Mesenteric fat pad (tissue), 1 donor: Measurements from ENCODE around the gene ZNF428. TPM values are rescaled to one million over a fixed set of nuclear protein-coding genes. Genes with fewer than 3 reads are reported as not detected.

Experiments used
- DNase-seq: peaks from one replicate; pipeline ENCODE4 v3.0.0-alpha.2; 2020; ENCODE audit warnings: low spot score
- total RNA-seq: library from RNA; stranded (reverse); fragmentation: NEBNext Ultra II Directional; extraction: Animal tissue kit (Norgen Biotek cat#: 25700); gene quantifications from one replicate; pipeline ENCODE4 v1.2.1, GENCODE V29; 2021
- donor health status: DM: yes; HTN: yes; CAD: no.

The ZNF428 gene
- total RNA-seq, 1 donor from 2014 or later = 19.2 TPM

DNA sequence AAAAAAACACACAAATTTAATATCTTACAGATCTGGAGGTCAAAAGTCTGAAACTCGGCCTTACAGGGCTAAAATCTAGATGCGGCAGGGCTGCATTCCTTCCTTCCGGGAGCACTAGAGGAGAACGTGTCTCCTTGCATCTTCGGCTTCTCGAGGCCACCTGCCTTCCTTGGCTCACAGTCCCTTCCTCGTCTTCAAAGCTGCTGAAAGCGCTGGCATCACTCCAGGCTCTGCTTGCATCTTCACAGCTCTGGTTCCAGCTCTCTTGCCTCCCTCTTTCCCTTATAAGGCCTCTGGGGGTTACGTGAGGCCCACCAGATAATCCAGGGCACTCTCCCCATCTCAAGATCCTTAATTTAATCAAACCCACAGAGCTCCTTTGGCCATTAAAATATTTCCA is 54.6 kb downstream of the ZNF428 start:
- DNase-seq = no peak

DNA sequence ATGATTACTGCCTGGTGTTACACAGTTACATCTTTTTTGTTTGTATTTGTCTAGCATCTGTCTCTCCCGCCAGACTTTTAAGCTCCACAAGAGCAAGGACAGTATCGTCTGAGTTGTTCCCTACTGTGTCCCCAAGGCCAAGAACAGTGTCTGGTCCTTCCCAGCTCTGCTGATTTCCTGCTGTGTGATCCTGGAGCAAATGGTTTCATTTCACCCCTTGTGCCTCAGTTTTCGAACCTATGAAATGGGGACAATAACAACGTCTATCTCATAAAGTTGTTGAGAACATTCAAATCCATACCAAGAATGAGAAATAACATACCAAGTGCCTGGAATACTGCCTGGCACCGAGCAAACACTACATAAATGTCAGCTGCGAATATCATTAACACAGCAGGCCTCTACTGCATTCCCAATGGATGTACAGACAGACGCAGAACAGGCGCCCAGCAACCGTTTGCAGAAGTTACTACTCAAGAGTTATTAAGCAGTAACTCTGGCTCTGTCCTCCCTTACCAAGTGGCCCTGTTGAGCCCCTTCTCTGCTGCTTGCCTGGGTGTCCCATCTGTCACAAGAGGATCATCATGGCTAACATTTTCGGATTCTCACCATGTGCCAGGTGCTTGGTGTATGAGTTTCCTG is 55.5 kb downstream of the ZNF428 start:
- no peak for DNase-seq

DNA sequence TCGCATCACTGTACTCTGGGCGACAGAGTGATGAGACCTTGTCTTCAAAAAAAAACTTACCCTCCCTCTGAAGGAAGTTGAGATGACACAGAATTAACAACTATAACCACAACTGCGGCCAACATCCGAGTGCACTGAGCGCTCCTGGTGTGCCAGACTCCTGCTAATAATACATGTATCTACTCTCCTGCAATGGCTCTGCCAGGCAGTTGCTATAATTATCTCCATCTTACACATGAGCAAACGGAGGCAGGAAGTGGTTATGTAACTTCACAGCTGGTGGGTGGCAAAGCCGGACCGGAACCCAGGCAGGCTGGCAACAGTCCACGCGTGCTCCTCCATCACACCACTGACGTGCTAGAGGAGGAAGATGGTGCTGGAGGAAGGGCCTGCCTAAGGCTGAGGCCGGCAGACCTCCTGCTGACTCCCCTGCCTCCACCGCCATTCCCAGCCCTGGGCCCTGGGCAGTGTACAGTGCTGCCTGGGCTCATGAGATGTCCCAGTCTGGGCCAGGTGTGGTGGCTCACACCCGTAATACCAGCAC is 56.7 kb downstream of the ZNF428 start:
- no peak for DNase-seq

DNA sequence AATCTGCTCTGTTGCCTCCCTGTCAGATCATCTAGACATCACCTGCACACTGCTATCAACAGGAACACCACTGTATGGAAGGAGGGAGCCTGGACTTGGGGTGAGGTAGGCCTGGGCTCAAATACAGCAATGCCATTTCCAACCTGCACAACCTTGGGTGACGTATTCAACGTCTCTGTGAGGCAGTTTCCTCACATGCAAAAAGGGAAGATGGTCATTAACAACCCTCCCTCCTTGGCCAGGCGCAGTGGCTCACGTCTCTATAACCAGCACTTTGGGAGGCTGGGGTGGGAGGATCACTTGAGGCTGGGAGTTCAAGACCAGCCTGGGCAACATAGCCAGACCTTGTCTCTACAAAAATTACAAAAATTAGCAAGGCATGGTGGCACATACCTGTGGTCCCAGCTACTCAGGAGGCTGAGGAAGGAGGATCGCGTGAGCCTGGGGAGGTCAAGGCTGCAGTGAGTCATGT is 57.2 kb downstream of the ZNF428 start:
- no peak for DNase-seq

DNA sequence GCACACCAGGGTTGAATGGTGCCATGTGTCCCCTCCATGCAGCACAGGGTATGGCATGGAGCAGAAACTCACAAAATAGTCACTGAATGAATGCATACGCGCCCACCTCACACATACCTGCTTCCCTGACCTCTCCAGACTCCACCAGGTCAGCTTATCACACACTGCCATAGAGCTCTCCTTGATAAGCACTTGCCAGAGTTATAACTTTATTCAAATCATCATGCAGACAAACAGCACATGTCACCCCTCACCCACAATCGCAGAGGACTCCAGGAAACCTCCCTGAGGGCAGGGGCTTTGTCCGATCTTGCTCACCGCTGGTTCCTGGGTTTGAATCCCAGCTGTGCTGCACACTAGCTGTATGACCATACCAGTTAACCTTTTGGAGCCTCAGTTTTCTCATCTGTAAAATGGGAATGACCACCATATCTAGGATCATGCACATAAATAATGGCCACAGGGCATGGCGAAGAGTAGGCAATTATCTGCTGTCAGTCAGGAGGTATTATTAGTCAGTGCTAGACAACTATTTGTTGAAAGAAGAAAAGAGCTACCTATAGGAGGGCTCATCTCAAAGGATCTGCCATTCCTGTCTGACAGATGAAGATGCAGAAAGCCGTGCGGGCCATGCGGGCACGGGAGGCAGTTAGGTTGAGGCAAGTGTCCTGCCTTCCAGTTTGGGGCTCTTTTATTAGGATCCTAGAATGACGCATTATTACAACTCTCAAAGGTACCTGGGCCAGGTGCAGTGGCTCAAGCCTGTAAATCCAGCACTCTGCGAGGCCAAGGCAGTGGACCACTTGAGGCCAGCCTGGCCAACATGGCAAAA is 58.1 kb downstream of the ZNF428 start:
- no peak for DNase-seq

DNA sequence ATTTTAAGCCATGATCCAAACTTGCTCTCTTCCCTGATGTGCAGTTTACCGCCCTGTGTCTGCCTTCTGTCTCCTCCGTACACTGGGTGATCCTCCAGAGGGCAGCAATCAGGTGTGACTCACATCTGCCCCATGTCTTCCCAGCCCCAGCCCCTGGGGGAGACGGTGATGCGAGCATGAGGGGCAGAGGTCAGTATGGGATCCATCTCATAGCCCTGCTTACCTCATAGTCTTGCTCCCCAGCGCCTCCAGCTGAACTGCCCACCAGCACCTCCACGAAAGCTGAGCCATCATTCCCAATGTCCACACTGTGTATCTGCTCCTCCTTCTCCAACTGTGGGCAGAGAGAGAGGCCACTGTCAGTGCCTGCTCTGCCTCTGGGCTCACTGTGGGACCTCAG is 58.7 kb downstream of the ZNF428 start:
- DNase-seq = no peak

Other genes with a start within 250 kb of the ZNF428 start
- not detected for gene TEX101, start 204.7 kb downstream of the ZNF428 start, total RNA-seq
- gene LYPD3, start 154.0 kb downstream of the ZNF428 start, total RNA-seq = 3.0 TPM
- gene PHLDB3, start 114.9 kb downstream of the ZNF428 start, total RNA-seq = 5.5 TPM
- gene ETHE1, start 92.4 kb downstream of the ZNF428 start, total RNA-seq = 20.4 TPM
- gene ZNF575, start 86.4 kb downstream of the ZNF428 start, total RNA-seq = 1.7 TPM
- 18.2 TPM for gene XRCC1, start 44.1 kb downstream of the ZNF428 start, total RNA-seq
- gene PINLYP, start 43.8 kb downstream of the ZNF428 start, total RNA-seq = 2.2 TPM
- gene IRGQ, start 23.5 kb downstream of the ZNF428 start, total RNA-seq = 21.7 TPM
- gene ZNF576, start 23.0 kb downstream of the ZNF428 start, total RNA-seq = 12.1 TPM
- 0.22 TPM for gene SRRM5, start 7.5 kb downstream of the ZNF428 start, total RNA-seq
- 1.4 TPM for gene CADM4, start 20.2 kb upstream of the ZNF428 start, total RNA-seq
- gene PLAUR, start 50.5 kb upstream of the ZNF428 start, total RNA-seq = 58.0 TPM
- gene IRGC, start 96.4 kb upstream of the ZNF428 start, total RNA-seq = not detected
- gene SMG9, start 135.3 kb upstream of the ZNF428 start, total RNA-seq = 21.1 TPM
- gene KCNN4, start 161.3 kb upstream of the ZNF428 start, total RNA-seq = 3.1 TPM
- gene LYPD5, start 182.8 kb upstream of the ZNF428 start, total RNA-seq = 2.0 TPM
- 8.2 TPM for gene ZNF283, start 207.7 kb upstream of the ZNF428 start, total RNA-seq